Tibial nerve (tissue), 3 donors: ENCODE results near the gene ROBO2.

ENCODE experiments used
- CTCF ChIP-seq, 5 experiments: fragments of 200-600 bp in 3 of 5; fragments of 450-650 bp in 2 of 5; sonication (generic) in 3 of 5; IDR thresholded peaks; one replicate each; pipeline ENCODE4 v1.5.1; 2016 to 2019; ENCODE audit warnings: antibody characterized with exemption in 5 of 5, mild to moderate bottlenecking in 3 of 5, moderate library complexity in 2 of 5
- POLR2A ChIP-seq, 2 donors: fragments of 450-650 bp; IDR thresholded peaks; one replicate each; pipeline ENCODE4 v1.6.1; 2017; ENCODE audit warnings: antibody characterized with exemption in 2 of 2, mild to moderate bottlenecking in 2 of 2, moderate library complexity in 2 of 2

- TF ChIP-seq CTCF (IDR thresholded peaks at IDR 0.05) (no peak), POLR2A (IDR thresholded peaks at IDR 0.05) (no peak)
Measured at GRCh38 chr3:77682162-77682561, 642.3 kb downstream of the ROBO2 start.
